ENCODE measurements around the gene PXN.

DNA sequence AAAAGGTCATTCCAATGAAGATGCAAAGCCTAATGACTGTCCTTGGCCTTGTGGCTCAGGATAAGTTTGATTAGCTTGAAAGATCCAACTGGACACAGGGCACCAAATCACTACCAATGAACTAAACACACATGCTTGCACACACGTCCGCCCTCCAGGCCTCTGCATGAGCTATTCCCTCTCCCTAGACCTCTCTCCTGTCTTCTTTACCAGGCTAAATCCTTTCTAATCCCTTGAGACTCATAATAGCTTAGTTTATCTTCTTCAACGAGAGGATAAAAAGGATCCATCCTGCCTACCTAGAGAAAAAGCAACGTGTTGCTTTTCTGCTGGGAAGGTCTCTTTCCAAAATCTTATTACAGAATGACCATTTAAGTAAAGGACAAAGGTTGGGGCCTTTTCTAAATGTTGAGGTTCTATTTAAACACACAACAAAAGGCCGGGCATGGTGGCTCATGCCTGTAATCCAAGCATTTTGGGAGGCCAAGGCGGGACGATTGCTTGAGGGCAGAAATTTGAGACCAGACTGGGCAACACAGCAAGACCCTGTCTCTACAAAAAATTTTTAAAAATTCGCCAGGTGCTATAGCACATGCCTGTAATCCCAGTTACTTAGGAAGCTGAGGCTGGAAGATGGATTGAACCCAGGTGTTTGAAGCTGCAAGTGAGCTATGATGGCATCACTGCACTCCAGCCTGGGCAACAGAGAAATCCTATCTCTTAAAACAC is 22.4 kb downstream of the PXN start:
- TF ChIP-seq, protein P1, sequence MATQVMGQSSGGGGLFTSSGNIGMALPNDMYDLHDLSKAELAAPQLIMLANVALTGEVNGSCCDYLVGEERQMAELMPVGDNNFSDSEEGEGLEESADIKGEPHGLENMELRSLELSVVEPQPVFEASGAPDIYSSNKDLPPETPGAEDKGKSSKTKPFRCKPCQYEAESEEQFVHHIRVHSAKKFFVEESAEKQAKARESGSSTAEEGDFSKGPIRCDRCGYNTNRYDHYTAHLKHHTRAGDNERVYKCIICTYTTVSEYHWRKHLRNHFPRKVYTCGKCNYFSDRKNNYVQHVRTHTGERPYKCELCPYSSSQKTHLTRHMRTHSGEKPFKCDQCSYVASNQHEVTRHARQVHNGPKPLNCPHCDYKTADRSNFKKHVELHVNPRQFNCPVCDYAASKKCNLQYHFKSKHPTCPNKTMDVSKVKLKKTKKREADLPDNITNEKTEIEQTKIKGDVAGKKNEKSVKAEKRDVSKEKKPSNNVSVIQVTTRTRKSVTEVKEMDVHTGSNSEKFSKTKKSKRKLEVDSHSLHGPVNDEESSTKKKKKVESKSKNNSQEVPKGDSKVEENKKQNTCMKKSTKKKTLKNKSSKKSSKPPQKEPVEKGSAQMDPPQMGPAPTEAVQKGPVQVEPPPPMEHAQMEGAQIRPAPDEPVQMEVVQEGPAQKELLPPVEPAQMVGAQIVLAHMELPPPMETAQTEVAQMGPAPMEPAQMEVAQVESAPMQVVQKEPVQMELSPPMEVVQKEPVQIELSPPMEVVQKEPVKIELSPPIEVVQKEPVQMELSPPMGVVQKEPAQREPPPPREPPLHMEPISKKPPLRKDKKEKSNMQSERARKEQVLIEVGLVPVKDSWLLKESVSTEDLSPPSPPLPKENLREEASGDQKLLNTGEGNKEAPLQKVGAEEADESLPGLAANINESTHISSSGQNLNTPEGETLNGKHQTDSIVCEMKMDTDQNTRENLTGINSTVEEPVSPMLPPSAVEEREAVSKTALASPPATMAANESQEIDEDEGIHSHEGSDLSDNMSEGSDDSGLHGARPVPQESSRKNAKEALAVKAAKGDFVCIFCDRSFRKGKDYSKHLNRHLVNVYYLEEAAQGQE (IDR thresholded peaks at IDR 0.05) = no peak
- TF ChIP-seq, protein P2, sequence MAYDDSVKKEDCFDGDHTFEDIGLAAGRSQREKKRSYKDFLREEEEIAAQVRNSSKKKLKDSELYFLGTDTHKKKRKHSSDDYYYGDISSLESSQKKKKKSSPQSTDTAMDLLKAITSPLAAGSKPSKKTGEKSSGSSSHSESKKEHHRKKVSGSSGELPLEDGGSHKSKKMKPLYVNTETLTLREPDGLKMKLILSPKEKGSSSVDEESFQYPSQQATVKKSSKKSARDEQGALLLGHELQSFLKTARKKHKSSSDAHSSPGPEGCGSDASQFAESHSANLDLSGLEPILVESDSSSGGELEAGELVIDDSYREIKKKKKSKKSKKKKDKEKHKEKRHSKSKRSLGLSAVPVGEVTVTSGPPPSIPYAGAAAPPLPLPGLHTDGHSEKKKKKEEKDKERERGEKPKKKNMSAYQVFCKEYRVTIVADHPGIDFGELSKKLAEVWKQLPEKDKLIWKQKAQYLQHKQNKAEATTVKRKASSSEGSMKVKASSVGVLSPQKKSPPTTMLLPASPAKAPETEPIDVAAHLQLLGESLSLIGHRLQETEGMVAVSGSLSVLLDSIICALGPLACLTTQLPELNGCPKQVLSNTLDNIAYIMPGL (CRISPR knock-in tag; IDR thresholded peaks at IDR 0.05; ENCODE audit: borderline replicate concordance) = no peak
- TF ChIP-seq POLR2A (IDR thresholded peaks at IDR 0.05; ENCODE audit: low read length) (no peak), ZFP36 (IDR thresholded peaks at IDR 0.05; ENCODE audit: borderline replicate concordance, partially characterized antibody) (no peak), RAD21 (conservative IDR thresholded peaks at IDR 0.05 in 1 of 2, IDR thresholded peaks at IDR 0.05 in 1 of 2) (no peak), SREBF2 (IDR thresholded peaks at IDR 0.05) (no peak), MAFK (IDR thresholded peaks at IDR 0.05; ENCODE audit: partially characterized antibody) (no peak), EP300 (IDR thresholded peaks at IDR 0.05) (no peak)
- TF ChIP-seq, protein P3, sequence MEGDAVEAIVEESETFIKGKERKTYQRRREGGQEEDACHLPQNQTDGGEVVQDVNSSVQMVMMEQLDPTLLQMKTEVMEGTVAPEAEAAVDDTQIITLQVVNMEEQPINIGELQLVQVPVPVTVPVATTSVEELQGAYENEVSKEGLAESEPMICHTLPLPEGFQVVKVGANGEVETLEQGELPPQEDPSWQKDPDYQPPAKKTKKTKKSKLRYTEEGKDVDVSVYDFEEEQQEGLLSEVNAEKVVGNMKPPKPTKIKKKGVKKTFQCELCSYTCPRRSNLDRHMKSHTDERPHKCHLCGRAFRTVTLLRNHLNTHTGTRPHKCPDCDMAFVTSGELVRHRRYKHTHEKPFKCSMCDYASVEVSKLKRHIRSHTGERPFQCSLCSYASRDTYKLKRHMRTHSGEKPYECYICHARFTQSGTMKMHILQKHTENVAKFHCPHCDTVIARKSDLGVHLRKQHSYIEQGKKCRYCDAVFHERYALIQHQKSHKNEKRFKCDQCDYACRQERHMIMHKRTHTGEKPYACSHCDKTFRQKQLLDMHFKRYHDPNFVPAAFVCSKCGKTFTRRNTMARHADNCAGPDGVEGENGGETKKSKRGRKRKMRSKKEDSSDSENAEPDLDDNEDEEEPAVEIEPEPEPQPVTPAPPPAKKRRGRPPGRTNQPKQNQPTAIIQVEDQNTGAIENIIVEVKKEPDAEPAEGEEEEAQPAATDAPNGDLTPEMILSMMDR (IDR thresholded peaks at IDR 0.05) = no peak
- TF ChIP-seq, protein P4, sequence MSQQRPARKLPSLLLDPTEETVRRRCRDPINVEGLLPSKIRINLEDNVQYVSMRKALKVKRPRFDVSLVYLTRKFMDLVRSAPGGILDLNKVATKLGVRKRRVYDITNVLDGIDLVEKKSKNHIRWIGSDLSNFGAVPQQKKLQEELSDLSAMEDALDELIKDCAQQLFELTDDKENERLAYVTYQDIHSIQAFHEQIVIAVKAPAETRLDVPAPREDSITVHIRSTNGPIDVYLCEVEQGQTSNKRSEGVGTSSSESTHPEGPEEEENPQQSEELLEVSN (IDR thresholded peaks at IDR 0.05; ENCODE audit: borderline replicate concordance, low read depth) = no peak
- TF ChIP-seq, protein P5, sequence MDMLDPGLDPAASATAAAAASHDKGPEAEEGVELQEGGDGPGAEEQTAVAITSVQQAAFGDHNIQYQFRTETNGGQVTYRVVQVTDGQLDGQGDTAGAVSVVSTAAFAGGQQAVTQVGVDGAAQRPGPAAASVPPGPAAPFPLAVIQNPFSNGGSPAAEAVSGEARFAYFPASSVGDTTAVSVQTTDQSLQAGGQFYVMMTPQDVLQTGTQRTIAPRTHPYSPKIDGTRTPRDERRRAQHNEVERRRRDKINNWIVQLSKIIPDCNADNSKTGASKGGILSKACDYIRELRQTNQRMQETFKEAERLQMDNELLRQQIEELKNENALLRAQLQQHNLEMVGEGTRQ (IDR thresholded peaks at IDR 0.05) = no peak

All from A549 (cell line).